CD4-positive, alpha-beta T cell treated with Interleukin-17A for 4 hours (primary cell): Measurements from ENCODE around the gene POLR3GL.
A peak's percentile ranks its signal among the peaks of the same experiment; 100 is the strongest.

Experiments
- DNase-seq: peaks from one replicate; pipeline ENCODE4 v3.0.0-alpha.2; 2020; ENCODE audit warnings: mixed read lengths

The POLR3GL gene

GRCh38 chr1:145993618-145994390 lies 29.3 kb downstream of the POLR3GL start:
- no peak for DNase-seq

- DNase-seq, result peak; percentile 62
Measured at GRCh38 chr1:145994391-145995120, 30.1 kb downstream of the POLR3GL start.

- DNase-seq, result peak; percentile 30
Measured at GRCh38 chr1:145995148-145995881, 30.8 kb downstream of the POLR3GL start.

- DNase-seq, result peak; percentile 37
Measured at GRCh38 chr1:145995964-145996432, 31.5 kb downstream of the POLR3GL start.

GRCh38 chr1:145996433-145997015 lies 32.0 kb downstream of the POLR3GL start, which contains the start of gene TXNIP:
Gene TXNIP, minus strand, starts transcription at chr1:145996579. Its CDS starts 313 bp downstream, at chr1:145996266.
- DNase-seq, result peak; percentile 92

GRCh38 chr1:145997016-145997717 lies 32.7 kb downstream of the POLR3GL start:
- DNase-seq, result peak; percentile 76

GRCh38 chr1:145997718-145998023 lies 33.2 kb downstream of the POLR3GL start:
- DNase-seq, result no peak

- DNase-seq, result peak; percentile 60
Measured at GRCh38 chr1:145999321-146000024, 35.0 kb downstream of the POLR3GL start.

- no peak for DNase-seq
Measured at GRCh38 chr1:146001709-146002108, 37.2 kb downstream of the POLR3GL start.

- no peak for DNase-seq
Measured at GRCh38 chr1:146007489-146008133, 43.1 kb downstream of the POLR3GL start.

- DNase-seq, result no peak
Measured at GRCh38 chr1:146010126-146010738, 45.7 kb downstream of the POLR3GL start.

- DNase-seq, result peak; percentile 71
Measured at GRCh38 chr1:146012703-146013558, 48.4 kb downstream of the POLR3GL start.

GRCh38 chr1:146013559-146013922 lies 49.1 kb downstream of the POLR3GL start:
- DNase-seq, result no peak

- no peak for DNase-seq
Measured at GRCh38 chr1:146016891-146017290, 52.4 kb downstream of the POLR3GL start.

- no peak for DNase-seq
Measured at GRCh38 chr1:146019231-146020057, 55.0 kb downstream of the POLR3GL start.

GRCh38 chr1:146020058-146021049 lies 55.9 kb downstream of the POLR3GL start:
- DNase-seq, result no peak

GRCh38 chr1:146021050-146021445 lies 56.6 kb downstream of the POLR3GL start:
- no peak for DNase-seq
